IPS-18a (cell line): ENCODE data around the gene TENM4.

ENCODE experiments used
- H3K27ac ChIP-seq: one replicate; pipeline ENCODE4 v1.5.1; 2013; ENCODE audit warnings: low read length
- H3K27me3 ChIP-seq: one replicate; pipeline ENCODE4 v1.6.1; 2013; ENCODE audit warnings: mild to moderate bottlenecking, low read length; ENCODE audit not compliant: control insufficient read depth, insufficient read depth
- H3K36me3 ChIP-seq: one replicate; pipeline ENCODE4 v1.6.1; 2013; ENCODE audit warnings: low read depth, low read length; ENCODE audit not compliant: control insufficient read depth
- H3K4me1 ChIP-seq: one replicate; pipeline ENCODE4 v1.6.1; 2013; ENCODE audit warnings: low read depth, low read length; ENCODE audit not compliant: control insufficient read depth
- H3K4me3 ChIP-seq: one replicate; pipeline ENCODE4 v1.5.1; 2013; ENCODE audit warnings: low read length
- H3K9ac ChIP-seq: one replicate; pipeline ENCODE4 v1.6.1; 2013; ENCODE audit warnings: mild to moderate bottlenecking, low read length, moderate library complexity
- H3K9me3 ChIP-seq: one replicate; pipeline ENCODE4 v1.6.1; 2013; ENCODE audit warnings: low read depth, low read length; ENCODE audit not compliant: control insufficient read depth

Gene TENM4

DNA sequence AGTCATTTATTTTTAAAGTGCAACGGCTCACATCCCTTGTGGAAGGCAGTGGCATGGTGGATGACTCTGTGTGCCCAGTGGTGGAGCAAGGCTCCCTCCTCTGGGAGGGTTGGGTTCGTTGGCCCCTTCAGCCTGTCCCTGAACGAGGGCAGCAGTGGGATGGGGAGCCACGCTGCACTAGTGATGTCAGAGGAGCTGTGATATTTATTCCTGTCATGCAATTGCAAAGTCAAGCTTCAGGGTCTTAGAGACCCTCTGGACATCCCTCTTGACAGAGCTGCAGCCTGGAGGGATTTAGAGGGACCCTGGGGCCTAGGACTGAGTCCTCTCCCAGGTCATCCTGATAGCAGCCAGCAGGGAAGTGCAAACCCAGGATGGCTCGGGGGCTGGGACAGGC is 788.0 kb downstream of the TENM4 start:
- no peaks in the 10 kb centered on the region for H3K9me3 ChIP-seq
- no peak overlapping the region for H3K9ac ChIP-seq
- H3K4me3 ChIP-seq, result no peak overlapping the region
- H3K36me3 ChIP-seq, result no peaks in the 10 kb centered on the region
- H3K27me3 ChIP-seq, result no peaks in the 10 kb centered on the region
- H3K27ac ChIP-seq, result no peak overlapping the region
- peaks cover 3% of the 10 kb centered on the region for H3K4me1 ChIP-seq

DNA sequence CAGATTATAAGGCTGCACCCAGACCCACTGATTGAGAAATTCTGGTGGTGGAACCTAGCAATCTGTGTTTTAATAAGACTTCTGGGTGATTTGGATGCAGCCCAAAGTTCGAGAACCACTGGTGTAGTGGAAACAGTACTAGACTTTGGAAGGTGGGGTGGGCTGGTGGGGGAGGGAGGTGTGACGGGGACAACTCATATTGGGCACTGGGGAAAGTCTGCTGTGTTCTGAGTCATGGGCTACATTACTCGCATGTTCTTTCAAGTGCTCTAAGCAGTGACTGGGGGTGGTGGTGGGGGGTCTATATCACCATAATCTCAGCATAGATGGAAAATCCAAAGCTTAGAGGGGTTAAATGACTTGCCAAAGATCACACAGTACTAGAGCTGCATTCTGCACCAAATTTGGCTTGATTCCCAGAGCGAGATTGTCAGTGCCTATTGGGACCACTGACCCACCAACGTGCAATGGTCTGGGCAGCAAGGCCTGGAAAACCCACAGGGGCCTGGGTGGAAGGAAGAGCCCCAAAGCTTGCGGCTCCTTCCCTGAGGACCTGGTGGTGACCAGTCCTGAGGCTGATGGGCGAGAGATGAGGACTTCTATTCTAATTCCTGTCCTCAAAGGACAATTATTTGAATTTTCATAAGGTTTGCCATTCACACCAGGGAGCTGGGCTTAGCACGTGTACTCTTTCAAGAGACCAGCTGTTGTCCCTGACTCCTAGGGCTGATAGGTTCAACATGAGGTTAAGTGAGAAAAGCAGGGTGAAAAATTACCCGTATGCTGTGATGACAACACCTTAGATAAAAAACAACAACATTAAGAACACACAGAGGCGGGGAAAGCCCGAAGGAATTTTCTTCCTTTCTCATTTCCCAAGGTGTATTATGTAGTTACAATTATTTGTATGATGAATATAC is 788.6 kb downstream of the TENM4 start:
- H3K27ac ChIP-seq, result no peak overlapping the region
- no peaks in the 10 kb centered on the region for H3K27me3 ChIP-seq
- H3K9ac ChIP-seq, result no peak overlapping the region
- H3K4me1 ChIP-seq, result peaks cover 3% of the 10 kb centered on the region
- H3K9me3 ChIP-seq, result no peaks in the 10 kb centered on the region
- H3K4me3 ChIP-seq, result no peak overlapping the region
- H3K36me3 ChIP-seq, result no peaks in the 10 kb centered on the region

DNA sequence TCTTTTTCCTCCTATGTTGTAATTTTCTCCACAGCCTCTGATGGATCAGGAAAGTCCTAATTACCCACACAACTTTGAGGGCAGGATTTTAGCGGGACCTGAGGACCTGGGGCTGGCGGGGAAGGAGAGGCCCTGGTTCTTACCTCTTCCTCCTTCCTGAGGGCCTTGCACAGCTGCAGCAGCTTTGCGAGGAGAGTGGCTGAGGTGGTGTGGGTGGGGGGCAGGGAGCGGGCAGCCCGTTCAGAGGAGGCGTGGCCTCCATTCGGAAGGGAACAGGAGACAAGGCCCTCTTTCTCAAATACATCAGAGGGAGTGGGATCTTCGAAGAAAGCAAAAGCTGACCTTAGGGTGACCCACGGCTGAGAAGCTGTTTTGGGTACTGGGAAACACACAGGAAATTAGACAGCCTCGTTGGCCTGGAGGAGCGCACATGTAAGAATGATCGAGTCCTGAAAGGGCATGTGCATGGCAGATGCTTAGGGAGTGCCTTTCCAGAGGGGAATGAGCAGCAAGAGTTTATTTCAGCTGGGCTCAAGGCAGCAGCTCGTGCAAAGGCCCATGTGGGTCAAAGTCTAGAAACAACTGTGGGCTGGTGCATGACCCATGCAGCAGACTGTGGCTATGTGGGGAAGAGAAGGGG is 789.6 kb downstream of the TENM4 start:
- Histone ChIP-seq H3K9ac (no peak overlapping the region), H3K27ac (no peak overlapping the region), H3K27me3 (no peaks in the 10 kb centered on the region), H3K36me3 (no peaks in the 10 kb centered on the region), H3K4me1 (peaks cover 3% of the 10 kb centered on the region), H3K9me3 (no peaks in the 10 kb centered on the region), H3K4me3 (no peak overlapping the region)

DNA sequence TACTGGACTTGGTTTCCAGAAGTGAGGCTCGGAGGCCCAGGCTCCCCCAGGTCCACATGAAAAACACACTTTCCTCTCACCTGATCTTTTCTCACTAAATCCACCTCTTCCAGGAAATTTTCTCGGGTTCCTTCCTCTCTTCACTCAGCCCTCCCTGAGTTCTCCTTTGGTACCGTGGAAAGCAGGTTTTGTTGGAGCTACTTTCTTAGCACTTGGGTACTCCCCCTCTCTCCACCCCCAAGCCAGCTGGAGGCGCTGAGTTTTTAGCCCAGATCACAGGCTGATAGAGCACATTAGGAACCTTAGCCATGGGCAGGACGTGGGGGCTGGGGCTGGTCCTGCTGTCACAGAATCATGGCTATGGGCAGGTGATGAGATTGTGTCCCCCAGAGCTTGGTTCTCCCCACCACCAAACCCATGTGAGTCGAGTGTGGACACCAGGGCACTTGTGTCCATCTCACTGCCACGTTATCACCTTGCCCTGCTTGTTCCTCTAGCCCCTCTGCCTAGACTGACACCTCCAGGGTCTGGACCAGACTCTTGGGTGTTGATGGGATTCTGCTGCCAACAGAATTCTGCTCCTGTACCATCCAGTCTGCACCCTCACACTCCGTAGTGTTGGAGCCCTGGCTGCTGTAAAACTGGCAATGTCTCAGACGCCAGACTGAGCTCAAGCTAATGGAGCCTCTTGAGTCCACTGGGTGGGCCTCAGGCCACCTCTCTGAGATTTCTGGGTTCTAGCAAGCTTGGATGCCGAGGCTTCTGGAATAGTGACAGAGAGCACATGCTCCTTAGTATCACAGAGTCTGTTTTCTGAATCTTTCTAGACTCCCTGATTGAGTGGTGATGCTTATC is 791.2 kb downstream of the TENM4 start:
- H3K9ac ChIP-seq, result no peak overlapping the region
- no peaks in the 10 kb centered on the region for H3K27me3 ChIP-seq
- no peaks in the 10 kb centered on the region for H3K9me3 ChIP-seq
- no peaks in the 10 kb centered on the region for H3K36me3 ChIP-seq
- no peak overlapping the region for H3K4me3 ChIP-seq
- peaks cover 3% of the 10 kb centered on the region for H3K4me1 ChIP-seq
- H3K27ac ChIP-seq, result no peak overlapping the region

DNA sequence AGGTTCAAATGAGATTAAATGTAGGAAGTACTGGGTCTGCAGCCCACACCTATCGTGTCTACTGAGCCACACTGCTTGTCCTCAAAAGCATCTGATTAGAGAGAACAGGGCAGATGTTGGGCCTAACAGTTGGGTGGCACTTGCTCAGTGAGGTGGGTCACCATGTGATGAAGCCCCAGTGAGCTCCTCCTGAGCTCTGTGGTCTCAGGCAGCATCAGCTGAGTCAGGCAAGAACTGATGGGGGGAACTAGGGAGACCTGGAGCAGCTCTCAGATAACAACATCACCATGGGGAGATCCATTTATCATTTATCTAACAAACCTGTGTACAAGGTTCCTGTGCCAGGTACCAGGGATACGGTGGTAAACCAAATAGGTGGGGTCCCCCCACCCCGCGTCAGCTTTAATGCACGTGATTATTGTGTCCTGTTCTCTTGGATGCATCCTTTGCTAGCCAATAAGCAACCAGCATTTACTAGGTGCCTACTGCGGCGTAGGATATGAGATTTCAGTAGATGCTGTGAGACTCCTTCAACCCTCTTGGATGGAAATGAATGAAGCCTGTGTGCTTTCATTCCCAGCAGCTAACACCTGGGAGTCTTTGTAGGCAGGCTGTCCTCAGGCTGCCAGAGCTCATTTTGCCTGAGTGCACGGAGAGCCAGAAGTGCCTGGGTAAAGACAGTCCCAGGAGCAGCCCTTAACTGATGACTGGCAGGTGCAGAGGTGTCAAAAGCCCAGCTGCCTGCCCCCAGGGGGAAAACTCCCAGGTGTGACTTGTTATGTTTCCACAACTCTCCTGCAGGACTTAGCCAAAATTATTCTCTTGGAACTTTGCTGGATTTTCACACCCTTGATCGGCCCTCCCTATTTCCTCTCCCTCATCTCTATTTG is 792.6 kb downstream of the TENM4 start:
- no peak overlapping the region for H3K9ac ChIP-seq
- no peak overlapping the region for H3K27ac ChIP-seq
- no peaks in the 10 kb centered on the region for H3K36me3 ChIP-seq
- H3K4me3 ChIP-seq, result no peak overlapping the region
- no peaks in the 10 kb centered on the region for H3K9me3 ChIP-seq
- H3K27me3 ChIP-seq, result no peaks in the 10 kb centered on the region
- H3K4me1 ChIP-seq, result peaks cover 3% of the 10 kb centered on the region

DNA sequence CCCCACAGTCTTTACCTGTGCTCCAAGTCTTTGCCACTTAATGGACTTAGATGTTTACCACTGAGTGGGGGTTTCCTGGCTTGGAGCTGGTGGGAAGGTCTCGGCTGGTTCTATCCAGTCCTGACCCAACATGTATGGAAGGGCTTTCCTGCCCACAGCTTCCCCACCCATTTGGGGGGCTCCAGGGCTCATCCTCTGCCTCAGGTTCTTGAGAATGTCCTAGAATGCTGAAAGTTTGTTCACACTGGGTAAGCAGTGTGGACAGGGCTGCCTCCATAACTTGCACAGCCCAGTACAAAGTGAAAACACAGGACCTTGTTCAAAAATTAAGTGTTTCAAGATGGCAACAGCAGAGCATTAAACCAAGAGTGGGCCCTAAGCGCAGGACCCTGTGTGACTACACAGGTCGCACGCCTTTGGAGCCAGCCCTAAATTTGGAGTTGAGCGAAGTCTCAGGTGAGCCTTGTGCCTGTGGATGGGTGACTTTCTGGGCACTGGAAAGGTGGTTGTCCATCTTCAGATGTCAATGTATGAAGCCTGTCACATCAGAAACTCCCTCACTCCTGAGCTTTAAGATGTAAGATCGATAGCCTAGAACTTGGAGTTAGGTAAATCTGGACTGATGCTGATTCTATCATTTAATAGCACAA is 793.4 kb downstream of the TENM4 start:
- Histone ChIP-seq H3K9ac (no peak overlapping the region), H3K4me3 (no peak overlapping the region), H3K27ac (no peak overlapping the region), H3K27me3 (no peaks in the 10 kb centered on the region), H3K36me3 (no peaks in the 10 kb centered on the region), H3K4me1 (peaks cover 3% of the 10 kb centered on the region), H3K9me3 (no peaks in the 10 kb centered on the region)

DNA sequence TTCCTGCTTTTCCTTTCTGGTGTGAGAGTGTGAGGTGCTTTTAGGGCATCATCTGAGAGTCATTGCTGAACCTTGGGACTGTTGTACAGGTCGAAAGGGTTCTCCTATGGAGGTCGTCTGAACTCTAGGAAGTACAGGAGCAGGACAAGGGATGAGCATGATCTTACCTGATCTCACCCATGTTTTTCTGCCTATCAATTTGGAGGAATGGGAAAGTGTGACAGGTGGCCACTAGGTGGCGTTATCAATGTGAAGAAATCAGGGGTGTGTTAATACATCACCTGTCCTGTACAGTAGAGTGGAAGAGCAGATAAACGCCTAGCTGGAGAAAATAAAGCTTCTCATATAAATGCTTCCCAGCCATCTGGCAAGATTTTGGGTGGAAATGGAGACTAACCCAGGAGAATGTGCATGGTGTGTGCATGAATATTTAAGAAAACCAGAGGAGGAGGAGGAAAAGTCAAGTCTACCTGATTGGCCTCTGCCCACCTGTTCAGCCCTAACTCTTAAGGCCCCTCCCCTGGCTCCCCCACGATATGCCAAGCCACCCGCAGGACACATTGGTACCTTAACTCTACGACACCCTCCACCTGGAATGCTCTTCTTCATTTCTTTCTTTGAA is 794.2 kb downstream of the TENM4 start:
- no peak overlapping the region for H3K4me3 ChIP-seq
- no peaks in the 10 kb centered on the region for H3K9me3 ChIP-seq
- no peak overlapping the region for H3K9ac ChIP-seq
- no peak overlapping the region for H3K27ac ChIP-seq
- H3K36me3 ChIP-seq, result no peaks in the 10 kb centered on the region
- H3K4me1 ChIP-seq, result peaks cover 3% of the 10 kb centered on the region
- H3K27me3 ChIP-seq, result no peaks in the 10 kb centered on the region

DNA sequence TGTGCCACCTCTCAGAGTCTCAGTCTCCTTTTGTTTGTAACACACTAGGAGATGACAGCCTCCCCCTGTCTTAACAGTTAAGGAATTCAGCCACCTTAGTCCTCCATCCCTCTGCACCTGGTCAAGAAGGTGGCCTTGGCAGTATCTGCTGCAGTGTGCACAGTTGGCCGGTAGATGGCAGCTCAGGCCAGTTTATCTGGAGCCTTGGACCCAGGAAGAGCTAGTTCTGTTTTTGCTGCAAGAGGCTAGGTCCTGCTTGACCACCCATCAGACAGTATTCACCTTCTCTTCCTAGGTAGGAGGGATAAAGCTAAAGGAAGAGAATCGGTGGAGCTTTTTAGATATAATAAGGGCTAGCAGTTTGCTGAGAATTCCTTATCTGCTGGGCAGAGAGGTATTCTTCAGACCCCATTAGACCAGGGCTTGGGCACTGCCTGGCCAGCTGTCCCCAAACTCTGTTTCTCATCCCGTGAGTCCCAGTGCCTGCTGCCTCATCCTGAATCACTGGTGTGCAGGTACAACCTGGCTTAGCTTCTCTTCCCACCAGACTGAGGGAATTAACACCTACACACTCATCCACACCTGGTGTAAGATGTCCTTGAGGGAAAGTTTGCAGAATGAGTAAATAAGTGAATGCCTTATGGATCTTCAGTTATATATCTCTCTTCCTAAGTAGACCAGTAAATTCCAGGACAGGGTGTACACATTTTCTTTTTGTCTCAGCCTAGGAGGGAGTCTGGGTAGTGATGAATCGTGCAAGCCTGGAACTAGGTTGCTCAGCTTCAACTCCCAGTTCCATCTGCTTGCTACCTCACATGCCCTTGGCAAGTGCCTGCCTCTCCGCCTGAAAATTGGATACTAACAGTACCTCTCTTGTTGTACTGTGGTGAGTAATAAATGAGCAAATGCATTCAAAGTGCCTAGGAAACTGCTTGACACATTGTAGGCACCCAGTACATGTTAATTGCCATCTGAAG is 795.3 kb downstream of the TENM4 start:
- H3K9me3 ChIP-seq, result no peaks in the 10 kb centered on the region
- no peak overlapping the region for H3K9ac ChIP-seq
- no peak overlapping the region for H3K27ac ChIP-seq
- no peaks in the 10 kb centered on the region for H3K27me3 ChIP-seq
- H3K4me3 ChIP-seq, result no peak overlapping the region
- H3K36me3 ChIP-seq, result no peaks in the 10 kb centered on the region
- H3K4me1 ChIP-seq, result no peaks in the 10 kb centered on the region

DNA sequence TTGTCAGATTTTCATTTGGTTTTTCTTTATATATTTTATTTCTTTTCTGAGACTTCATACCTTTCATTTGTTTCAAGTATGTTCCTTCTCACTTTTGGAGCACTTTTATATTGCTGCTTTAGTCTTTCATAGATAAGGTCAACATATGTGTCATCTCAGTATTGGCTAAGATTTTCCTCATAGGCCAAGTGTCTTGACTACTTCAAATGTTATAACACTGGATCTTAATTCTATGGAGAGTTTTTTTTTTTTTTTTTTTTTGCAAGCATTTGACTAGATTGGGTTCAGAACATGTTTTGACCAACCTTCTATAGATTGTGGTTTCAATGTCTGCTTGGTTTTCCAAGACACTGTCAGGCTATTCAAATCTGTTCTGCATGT is 797.2 kb downstream of the TENM4 start:
- Histone ChIP-seq H3K4me1 (no peaks in the 10 kb centered on the region), H3K36me3 (no peaks in the 10 kb centered on the region), H3K4me3 (no peak overlapping the region)

More for the DNA sequence above, 797.2 kb downstream of the TENM4 start:
- Histone ChIP-seq H3K9ac (no peak overlapping the region), H3K27me3 (no peaks in the 10 kb centered on the region), H3K27ac (no peak overlapping the region), H3K9me3 (no peaks in the 10 kb centered on the region)
